ENCODE results near the gene ICAM2.
A peak's percentile ranks its signal among the peaks of the same experiment; 100 is the strongest.
"Not testable (repeated sequence)": the region's sequence is repeated elsewhere in the genome, so short reads cannot be mapped to it uniquely, and the experiment has no call there.

ICAM2 gene

DNA sequence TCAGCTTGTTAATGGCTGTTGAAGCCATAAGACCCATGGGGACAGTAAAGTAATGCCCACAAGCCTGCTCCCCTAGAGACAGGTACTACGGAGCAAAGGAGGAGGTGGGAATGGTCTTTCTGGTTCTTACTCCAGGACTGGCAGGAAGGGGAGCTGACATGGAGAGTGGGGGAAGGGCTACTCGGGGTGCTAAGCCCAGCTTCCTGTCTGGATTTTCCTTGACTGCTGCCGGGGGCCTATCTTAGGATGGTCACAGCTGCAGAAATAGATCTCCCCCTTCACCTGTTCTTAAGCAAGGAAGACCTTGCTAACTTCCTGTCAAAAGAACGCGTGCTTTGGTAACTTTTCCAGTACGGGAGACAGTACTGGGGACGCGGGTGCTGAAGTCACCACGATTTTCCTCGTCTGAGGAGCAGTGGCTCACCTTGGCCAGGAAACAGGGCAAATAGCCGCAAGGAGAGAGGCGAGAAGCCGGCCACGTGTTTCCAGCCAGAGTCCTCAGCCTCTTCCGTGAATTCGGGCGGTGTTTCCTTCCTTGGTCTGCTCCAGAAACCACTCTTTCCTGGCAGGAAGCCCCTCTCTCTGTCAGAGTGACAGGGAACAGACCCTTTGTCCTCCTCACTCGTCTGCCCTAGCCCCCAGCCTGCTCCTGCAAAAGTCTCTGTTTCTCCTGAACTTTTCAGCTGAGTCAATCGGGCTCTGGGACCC, 22.9 kb downstream of the ICAM2 start:
- no peak for DNase-seq (ENCODE audit: low spot score)

DNA sequence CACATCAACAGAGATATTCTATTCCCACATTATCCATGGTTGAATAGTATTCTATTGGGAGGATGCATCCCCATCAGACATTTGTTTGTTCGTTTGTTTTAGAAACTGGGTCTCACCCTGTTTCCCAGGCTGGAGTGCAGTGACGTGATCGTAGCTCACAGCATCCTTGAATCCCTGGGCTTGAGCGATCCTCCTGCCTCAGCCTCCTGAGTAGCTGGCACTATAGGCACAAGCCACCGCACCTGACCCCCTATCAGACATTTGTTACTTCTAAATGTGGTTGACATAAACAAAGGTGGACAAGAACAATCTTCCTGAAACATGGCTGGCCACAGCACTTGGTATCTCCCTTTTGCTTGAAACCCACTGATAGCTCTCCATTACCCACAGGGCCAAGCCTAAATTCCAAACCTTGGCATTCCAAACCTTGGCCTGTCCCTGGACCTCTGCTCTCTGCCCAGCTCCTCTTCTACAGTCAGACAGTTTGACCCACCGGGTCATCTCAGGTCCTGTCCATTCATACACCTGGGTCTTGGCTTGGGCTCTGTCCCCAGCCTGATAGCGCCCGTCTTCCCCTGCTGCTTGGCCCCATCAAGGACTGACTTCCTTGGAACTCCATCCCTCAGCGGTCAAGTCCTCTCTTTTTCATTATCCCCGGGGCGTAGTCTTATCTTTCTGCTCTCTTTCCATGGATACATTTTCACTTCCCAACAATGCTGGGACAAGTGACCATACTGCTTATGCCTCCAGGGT, 23.8 kb downstream of the ICAM2 start:
- no peak for DNase-seq (ENCODE audit: low spot score)

DNA sequence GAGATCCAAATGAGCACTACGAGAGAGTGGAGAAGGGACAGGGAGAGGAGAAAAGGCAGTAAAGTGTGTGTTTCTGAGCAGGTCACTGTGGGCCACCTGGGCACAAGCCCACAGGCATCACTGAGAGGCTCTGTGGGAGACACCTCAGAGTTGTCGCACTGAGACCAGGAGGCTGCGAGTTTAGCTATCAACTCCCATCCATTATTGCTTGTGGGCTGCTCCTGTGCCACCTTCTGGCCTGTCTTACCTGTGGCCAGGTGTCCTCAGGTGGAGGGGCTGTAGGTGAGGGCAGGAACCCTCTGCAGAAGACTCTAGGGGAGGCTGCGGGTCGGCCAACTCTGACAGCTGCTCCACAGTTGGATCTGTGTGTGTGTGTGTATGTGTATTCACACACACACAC, 24.8 kb downstream of the ICAM2 start:
- no peak for DNase-seq (ENCODE audit: low spot score)

DNA sequence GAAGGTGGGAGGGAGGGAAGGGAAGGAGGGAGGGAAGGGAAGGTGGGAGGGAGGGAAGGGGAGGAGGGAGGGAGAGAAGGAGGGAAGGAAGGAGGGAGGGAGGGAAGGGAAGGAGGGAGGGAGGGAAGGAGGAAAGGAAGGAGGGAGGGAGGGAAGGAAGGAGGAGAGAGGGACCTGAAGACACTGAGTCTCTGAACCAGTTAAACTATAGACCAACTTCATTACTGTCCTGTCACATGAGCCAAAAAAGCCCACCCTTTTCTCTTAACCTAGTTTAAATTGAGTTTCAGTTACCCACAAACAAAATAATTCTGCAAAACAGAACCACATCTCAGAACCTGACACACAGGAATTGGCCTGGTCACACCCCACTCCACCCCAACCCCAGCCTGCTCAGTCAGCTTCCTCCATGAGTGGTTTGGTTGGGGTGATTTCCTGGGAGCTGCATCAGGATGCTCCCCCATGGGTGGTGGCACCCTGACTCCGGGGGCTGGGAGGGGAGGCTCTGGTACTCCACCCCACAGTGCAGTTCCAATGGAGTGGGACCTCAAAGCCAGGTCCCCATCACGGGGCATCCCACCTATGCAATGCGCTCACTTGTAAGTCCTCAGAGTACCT, 27.0 kb downstream of the ICAM2 start:
- DNase-seq (ENCODE audit: low spot score) = no peak

DNA sequence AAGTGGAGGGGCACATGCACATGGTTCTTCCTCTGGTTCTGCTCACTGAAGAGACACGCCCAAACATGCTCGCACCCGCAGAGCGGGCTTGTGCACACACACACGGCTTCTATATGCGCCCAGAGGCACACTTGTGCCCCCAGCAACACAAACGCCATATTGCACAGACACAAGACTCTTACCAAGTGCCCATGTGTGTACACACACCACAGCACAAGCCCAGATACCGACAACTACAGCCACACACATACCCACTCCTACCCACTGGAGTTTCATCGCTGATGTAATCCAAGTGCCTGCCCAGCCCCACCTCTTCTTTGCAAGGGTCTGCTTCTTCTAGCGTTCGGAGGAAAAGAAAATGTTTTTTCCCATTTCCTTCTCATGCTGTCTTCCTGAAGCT, 28.8 kb downstream of the ICAM2 start:
- DNase-seq (ENCODE audit: low spot score) = no peak

DNA sequence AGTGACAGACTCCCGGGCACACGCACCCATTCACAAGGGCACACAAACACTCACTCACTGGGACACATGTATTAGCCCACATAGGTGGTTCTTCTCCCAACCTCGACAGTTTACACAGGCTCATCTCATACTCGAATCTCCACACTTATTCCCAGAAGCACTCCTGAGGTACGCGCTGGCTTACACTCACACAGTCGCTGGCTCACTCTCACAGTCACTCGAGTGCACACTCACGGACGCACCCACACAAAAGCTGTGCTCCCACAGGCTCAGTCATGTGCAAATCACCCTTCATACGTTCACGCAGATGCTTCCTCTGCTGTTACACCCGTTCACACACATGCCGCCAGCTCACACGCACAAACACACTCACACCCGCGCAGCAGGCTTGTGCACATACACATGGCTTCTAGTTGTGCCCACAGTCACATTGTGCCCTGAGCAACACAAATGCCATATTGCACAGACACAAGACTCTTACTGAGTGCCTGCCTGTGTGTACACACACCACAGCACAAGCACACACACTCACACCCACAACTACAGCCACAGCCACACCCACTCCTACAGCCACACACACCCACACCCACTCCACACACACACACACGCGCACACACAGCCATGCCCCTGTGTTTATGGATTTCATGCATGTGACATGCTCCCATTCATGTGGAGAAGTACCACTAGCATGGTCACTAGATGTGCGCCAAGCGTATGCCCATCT, 30.6 kb downstream of the ICAM2 start:
- no peak for DNase-seq (ENCODE audit: low spot score)

DNA sequence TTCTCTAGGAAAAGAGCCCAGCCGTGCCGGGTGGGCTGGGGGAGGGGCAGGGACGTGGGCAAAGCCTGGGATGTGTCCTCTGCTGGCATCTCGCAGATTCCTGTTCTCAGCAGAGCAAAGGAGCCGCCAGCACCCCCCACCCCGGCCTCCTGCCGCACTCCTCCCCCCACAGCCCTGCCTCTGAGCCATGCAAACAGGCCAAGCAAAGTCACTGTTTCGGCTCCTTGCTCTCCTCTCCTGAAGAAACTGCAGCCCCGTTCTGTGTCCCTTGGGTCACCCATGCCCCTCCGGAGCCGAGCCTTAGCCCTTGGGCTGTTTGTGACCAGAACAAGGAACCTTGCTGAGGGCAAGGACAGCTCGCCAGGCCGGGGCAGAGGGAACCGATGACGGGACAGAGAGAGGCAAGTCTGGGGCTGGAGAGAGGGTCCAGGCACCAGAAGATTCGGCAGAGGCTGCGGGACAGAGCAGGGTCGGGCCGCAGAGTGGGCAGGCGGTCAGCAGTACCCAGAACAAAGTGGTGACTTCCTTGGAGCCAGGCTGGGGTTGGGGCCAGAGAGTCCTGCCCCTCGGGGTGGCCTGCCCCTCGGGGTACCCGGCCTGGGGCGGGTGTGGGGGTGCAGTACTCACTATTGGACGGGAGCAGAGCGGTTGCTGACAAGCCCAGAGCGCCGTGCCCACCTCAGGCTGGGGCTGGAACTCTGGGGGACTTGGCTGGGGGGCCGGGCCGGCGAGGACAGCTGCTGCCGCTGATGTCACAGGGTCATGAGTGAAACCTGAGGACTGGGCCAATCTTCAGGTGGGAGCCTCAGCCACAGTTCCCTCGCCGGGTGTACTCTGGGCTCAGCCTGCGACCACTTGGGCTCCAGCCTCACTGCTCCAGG, 31.5 kb downstream of the ICAM2 start:
- DNase-seq (ENCODE audit: low spot score) = no peak

DNA sequence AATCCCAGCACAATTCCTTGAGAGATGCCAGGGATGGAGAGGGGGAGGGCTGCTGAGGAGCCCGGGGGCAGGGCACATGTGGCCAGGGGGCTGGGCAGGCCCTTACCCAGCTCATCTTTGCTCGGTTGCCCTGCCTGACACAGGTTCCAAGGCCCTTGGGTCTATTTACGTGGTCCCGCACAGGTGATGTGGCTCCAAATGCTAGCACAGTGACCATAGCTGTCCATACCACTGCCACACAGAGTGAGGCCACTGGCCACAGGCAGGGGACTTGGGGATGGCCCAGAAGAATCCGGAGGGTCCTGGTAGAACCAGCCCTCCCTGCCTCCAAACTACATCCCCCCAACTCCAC, 32.3 kb downstream of the ICAM2 start:
- no peak for DNase-seq (ENCODE audit: low spot score)

DNA sequence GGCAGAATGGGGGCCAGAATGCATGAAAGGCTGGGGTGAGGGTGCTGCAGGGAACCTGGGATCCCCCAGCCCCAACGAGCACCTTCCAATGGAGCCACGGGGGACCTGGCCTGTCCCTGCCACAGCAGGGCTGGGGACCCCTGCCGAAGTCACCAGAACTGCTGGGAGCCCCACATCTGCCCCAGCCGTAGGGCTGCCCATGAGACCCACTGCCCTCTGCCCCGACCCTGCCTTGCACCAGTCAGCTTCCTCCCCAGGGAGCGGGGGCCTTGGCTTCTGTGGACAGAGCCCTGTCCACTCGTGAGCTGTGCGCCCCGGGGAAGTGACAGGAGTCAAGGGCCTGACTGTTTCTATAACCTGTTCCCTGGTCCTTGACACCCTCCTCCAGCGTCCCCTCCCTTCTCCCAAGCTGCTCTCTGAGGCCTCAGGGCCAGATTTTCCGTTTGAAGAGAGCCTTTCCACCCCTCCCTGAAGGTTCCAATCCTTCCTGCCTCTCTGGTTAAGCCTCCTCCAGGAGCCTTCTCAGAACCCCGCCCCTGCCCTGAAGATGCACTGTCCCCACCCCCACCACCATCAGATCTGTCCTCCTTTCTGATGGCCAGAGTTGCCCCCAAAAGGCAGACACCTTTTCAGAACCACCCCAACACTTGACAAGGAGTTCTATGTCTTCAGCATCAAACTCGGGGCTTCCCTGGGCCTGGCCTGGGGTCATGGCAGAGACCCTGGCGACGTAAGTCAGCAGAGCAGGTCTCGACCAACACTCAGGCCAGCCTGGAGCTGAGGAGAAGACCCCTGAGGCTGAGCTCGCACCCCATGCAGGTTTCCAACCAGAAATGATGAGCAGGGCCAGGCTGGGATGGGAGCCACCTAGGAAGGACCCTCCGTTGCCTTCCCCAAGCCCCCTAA, 33.0 kb downstream of the ICAM2 start:
- no peak for DNase-seq (ENCODE audit: low spot score)

DNA sequence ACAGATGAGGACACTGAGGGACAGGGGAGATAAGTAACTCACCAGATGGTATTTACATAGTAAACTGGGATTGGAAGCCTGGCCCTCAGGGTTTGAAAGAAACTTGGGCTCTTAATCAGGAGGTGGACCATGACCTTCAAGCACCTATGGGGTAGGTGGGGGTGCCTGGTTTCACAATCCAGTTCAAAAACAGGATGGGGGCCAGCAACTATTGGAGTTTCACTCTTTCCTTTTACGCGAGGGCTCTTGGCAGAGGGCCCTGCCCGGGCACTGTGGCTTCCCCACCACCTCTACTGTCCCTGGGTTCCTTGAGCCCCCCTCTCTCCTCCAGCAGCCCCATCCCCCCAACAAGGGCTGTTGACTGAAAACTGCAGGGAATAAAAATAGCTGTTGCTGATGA, 33.6 kb downstream of the ICAM2 start:
- DNase-seq (ENCODE audit: low spot score) = no peak

DNA sequence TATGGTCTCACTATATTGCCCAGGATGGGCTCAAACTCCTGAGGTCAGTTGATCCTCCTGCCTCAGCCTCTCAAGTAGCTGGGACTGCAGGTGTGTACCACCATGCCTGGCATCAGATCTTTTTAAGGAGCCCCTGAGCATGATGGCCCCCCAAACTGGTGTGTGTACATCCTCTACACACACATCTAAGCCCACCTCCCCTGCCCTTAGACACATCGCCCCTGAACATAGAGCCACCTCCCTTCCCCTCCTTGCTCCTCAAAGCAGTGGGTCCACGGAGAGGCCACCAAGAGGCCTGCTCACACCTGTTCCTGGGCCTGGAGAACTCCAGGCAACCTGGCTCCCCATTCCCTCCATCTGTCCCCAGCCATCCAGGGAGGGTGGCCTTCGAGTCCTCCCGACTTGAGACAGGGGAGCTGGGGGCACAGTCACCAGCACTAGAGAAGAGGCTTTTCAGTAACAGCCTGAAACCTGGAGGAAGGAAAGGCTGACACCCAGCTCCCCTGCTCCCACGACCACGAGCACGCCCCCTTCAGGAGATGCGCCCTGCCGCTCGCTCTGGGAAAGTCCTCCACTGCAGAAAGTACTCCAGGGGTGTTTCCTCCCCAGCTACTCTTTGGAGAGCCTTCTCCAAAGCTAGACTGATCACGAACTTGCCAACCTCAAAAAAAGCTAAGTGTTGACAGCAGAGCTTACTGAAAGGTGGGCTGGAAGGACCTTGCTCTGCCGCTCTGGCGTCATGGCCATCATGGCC, 34.9 kb downstream of the ICAM2 start:
- DNase-seq (ENCODE audit: low spot score) = no peak

DNA sequence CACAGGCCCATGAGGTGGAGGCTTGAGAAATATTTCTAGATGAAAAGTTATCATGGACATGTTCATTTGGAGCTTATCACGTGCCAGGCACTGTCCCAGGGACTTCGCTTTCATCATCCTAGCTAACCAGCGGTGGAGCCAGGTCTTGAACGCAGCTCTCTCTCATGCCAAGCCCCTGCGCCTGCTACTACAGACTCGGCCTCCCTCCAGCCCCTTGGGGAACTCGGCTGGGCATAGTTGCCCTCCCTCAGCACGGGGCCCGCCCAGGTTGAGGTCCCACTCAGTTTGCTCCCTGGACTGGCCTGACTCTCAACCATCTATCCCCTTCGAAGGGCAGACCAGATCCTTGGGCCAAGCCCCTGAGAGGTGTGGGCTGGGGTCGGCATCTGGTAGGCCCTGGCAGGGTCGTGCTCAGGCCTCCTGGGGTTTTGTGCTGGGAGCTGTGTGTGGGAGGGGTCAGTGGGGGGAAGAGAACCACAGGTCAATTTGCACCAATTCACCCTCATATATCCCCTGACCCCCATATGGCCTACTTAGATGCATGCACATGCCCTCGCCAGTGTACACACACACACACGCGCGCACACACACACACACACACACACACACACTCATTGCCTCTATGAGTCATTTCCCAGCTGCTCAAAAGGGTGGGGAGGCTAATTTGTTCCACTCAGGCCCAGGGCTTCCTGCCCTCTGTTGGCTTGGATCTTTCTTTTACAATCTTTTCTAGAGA, 35.6 kb downstream of the ICAM2 start:
- DNase-seq (ENCODE audit: low spot score) = peak; percentile 87

DNA sequence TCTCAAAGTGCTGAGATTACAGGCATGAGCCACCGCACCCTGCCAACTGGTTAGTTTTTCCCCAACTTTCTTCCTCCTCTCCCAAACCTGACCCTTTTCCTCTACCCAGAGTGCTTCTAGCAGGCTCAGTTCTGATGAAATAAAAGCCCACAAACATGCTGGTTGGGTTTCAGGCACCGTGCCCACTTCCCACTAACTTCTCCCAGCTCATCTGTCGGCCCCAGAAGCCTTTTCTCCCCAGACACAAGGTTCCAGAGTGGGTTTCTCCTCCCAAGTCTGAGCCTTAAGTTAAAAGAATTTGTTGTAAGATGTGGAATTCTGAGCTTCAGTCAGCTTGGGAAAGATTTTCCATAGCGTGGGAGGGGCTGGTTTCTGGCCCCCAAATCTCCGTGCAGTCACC, 36.2 kb downstream of the ICAM2 start:
- no peak for DNase-seq (ENCODE audit: low spot score)

DNA sequence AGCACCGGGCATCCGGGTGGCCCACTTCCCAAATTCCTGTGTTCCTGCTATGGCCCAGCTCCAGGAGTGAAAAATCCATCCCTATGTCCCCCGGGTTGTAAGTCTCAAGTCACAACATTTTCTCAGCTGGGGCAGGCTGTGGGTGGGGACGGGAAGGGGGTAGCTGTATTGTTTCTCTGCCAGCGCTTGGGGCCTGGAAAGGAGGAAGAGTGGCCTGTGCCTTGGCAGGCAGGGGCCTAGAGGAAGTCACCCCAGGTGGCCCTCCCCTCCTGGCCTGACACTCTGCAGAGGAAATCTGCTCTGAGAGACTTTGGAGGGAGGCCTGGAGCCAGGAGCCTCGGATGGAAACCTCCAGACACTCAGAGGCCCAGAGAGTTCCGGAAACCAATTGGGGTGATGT, 37.1 kb downstream of the ICAM2 start:
- DNase-seq (ENCODE audit: low spot score) = no peak

DNA sequence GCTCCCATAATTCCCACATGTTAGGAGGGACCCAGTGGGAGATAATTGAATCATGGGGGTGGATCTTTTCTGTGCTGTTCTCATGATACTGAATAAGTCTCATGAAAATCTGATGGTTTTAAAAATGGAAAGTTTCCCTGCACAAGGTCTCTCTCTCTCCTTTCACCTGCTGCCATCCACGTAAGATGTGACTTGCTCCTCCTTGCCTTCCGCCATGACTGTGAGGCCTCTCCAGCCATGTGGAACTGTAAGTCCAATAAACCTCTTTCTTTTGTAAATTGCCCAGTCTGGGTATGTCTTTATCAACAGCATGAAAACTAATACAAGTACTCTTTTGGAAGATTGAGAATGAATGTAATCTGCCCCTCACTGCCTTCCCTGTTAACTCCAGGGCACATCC, 37.8 kb downstream of the ICAM2 start:
- DNase-seq (ENCODE audit: low spot score) = not testable (repeated sequence)

DNA sequence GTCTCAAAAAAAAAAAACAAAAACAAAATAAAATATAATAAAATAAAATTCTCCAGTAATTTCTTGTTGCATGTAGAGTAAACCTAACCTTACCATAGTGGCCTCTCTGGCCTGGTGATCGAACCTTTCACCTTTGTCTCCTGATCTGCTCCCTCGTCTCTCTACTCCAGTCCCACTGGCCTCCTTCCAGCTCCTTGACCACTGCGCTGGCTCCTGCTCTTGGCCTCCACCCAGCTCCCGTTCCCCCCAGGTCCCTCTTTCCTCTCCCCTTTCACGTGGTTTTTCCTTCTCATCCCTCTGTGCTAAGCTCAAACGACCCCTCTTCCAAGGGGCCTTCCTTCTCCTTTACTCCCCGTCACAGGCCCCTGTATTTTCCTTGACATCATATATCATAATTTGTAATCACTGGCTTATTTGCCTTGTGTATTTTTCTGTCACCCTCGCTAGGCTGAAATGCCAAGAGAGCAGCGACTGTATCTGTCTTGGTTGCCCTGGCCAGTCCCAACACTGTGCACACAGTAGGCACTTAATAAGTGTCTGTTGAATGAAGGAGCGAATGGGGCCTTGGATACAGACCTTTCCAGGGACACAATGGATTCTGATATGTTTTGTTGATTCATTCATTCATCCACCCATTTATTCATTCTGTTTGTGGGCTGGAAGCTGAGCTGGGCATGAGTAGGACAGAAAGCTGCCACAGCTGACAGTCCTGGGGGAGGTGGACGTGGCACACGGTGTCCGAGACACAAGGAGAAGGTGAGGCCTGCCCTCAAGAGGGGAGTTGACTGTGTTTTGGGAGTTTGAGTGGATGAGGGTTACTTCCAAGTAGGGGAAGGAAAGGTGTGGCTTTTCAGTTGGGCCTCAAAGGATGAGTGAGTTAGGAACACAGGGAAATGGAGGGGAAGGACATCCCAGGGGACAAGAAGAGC, 41.9 kb downstream of the ICAM2 start:
- no peak for DNase-seq (ENCODE audit: low spot score)

DNA sequence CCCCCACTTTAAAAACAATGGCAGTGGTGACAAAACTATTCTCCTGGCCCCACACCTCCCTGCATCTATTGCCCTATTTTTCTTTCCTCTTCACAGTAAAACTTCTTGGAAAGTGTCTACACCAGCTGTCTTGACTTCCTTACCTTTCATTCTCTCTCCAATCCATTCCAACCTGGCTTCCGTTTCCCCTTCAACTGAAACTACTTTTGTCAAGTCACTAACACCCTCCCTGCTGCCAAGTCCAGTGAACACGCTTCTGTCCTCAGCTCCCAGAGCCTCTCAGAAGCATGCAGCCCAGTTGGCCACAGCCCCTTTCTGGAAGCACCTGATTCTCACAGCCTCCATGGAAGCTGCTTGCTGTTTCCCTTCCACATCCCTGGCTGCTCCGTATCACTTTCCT, 43.7 kb downstream of the ICAM2 start:
- no peak for DNase-seq (ENCODE audit: low spot score)

DNA sequence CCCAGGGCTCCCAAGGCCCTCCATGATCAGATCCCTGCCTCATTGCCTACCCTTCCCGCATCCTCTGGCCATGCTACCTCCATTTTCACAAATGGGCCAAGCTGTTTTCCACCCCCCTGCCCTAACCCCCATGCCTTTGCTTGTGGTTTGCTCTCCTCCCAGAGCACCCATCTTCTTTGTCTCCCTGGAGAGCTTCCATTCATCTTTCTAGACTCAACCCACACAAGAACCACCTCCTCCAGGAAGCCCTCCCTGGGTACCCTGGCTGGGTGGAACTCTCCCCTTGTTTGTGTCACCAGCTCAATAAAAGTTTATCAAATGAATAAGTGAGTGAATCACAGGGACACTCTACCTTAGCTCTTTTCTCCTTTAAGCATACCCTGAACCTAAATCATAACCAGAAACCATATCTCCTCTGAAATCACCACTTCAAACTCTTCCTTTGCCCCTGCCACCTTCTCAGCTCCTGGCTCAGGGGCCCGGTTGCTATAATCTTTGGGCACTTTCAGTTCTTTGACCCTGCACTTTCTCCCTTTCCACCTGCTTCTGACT, 44.8 kb downstream of the ICAM2 start:
- no peak for DNase-seq (ENCODE audit: low spot score)

Measured in kidney capillary endothelial cell (primary cell).